HG03378 (cell line): ENCODE measurements around the gene PTPMT1.
"Not testable (repeated sequence)": the region's sequence is repeated elsewhere in the genome, so short reads cannot be mapped to it uniquely, and the experiment has no call there.

Experiments
- ATAC-seq: cut with Tn5 transposase; IDR thresholded peaks from one replicate; pipeline ENCODE4 v1.9.1; 2021; ENCODE audit warnings: mild to moderate bottlenecking, moderate library complexity; ENCODE audit not compliant: unreplicated experiment

PTPMT1 gene, protein sequence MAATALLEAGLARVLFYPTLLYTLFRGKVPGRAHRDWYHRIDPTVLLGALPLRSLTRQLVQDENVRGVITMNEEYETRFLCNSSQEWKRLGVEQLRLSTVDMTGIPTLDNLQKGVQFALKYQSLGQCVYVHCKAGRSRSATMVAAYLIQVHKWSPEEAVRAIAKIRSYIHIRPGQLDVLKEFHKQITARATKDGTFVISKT

DNA sequence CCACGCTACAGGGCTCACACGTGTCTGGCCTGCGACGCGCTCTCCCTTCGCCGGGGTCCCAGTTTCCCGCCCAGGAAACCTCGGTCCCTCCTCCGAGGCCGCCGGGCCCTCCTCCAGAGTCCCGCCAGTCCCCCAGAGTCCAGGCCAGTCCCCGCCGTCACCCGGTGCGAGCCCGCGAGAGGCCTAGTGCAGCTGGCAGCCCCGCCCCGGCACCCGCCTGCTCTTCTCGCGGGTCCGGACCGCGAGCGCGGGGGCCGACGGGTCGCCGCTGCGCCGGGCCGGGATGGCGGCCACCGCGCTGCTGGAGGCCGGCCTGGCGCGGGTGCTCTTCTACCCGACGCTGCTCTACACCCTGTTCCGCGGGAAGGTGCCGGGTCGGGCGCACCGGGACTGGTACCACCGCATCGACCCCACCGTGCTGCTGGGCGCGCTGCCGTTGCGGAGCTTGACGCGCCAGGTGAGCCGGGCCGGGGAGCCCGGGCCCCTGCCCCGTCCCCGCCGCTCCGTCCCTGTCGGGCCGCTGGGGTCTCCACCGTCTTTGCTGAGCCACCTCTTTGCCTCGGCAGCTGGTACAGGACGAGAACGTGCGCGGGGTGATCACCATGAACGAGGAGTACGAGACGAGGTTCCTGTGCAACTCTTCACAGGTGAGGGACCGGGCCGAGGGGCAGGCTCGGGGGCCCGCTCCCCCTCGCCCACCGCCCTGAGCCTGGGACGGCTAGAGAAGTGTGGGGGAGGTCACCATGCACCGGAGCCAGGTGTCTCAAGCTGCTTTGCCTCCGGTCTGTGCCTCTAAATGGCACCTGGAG is at the start of gene PTPMT1:
TSS of gene PTPMT1 (plus strand) at position 260 of the 809 bp plus-strand sequence. CDS start at position 284, 24 bp downstream.
- ATAC-seq = peak; percentile 59

DNA sequence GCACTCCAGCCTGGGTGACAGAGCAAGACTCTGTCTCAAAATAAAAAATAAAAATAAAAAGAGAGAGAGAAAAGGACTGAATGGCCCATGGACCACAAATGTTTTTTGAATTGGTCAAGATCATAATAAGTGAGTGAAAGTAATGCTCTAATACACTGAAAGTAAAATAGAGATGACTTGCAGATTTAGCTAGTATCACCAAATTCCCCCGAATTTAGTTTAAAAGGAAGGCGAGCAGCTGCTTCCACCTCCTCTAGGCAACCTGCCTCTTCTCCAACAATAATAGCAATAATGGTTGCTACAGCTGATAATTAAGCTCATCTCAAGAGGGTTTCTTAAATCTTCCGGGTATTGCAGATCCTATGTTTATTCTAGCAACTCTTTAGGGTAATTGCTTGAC is 49.2 kb upstream of the PTPMT1 start:
- ATAC-seq = no peak

DNA sequence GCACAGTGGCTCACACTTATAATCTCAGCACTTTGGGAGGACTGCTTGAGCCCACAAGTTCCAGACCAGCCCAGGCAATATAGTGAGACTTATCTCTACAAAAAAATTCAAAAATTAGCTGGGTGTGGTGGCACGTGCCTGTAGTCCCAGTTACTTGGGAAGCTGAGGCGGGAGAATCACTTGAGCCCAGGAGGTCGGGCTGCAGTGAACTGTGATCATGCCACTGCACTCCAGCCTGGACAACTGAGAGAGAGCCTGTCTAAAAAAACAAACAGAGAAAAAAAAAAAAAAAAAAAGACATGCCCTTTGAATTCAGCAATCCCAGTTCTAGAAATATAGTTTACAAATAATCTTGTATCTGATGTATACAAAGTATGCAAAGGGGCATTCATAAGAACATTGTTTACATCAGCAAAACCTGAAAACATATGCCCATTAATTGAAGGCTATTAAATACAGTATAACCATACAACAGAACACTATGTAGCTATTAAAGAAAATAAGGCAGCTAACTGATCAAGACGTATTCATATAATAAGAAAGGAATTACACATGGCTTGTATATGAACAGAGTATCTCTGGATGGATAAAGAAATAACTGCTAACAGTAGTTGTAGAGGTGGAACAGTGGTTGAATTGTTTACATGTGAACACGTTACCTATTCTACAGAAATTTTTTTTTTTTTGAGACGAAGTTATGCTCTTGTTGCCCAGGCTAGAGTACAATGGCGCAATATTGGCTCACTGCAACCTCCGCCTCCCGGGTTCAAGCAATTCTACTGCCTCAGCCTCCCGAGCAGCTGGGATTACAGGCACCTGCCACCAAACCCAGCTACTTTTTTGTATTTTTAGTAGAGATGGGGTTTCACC is 48.2 kb upstream of the PTPMT1 start:
- ATAC-seq = no peak

DNA sequence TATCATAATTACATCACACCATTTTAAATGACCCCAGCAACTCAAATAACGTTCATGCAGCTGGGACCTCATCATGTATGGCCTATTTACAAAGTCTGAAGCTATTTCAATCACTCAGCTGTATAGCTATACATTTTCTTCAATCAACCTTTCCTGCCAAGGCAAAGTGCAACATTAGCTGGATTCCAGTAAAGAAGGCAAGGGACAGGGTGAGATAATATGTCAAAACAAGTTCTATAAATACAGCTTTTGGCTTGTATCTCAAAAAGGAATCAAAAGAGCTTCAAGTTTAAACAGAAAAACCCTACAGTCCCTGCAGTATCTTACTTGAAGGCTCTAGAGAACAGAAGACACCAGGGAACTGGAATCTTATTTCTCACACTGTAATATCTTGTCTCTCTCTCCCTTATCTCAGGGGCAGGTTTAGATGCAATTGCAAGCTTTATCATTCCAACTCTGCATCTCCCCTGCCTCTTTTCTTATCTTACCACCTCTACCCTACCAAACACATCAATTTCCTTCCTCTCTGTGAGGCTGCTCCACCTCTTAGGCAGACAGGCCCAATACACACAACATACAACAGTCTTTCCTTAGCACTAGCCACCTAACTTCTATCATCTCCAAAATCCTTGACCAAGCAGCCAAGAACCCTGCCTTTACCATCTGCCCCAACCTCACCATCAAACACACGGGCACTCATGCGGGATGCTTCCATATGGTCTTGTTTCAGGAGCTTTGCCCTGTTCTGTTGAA is 47.0 kb upstream of the PTPMT1 start:
- ATAC-seq = no peak

DNA sequence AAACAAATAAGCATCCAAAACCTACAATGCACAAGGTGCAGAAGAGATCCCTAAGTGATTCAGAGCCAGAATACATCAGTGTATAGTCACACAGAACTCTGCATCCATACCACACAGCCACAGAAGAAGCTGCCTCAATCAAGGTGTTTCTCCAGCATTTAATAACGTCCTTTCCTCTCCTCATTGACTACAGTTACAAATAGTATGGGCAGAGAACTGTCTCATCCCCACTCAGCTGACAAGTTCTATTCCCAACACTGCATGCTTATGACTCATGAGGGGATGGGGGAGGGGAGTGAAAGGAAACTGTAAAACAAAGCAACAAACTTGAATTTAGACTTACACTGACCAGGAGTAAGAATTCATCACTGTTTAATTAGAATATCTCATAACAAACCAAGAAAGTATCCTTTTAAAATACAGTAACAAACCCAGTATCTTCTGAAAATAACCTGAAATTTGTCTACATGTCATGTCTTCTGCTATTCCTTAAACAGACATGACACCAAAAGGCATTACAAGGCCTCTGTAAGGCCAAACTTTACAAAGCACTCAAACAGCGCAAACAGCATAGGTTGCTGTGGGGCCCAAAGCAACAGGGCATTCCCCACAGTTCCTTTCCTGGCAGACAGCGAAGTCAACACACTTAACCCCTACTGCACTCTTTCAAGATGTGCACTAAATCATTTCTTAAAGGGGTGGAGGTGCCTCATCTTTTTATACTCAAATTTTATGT is 41.7 kb upstream of the PTPMT1 start:
- ATAC-seq = peak; percentile 49

DNA sequence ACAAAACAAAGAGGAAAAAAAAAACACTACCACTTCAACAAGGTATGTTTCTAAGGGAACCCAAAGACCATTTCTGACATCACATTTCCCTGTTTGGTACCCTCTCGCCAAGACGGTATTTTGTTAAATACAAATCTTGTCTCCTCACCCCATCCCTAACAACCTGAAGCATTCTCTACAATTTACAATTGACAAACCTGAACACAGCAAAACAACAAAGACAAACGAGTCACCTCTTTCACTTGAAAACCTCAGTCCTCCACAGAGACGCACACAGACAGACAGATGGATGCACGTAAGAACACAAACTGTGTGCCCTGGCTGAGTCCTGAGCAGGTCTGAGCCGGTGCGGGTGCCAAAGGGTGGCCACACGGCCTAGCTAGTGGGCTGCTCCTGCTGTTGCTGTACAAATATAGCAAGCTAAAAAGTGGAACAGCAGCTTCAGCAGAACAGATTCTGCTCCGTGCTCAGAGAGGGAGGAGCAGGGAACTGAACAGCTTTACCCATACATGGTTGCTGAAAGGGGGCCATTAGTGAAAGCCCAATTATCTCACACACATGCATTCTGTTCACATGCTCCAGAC is 41.0 kb upstream of the PTPMT1 start:
- ATAC-seq = no peak

DNA sequence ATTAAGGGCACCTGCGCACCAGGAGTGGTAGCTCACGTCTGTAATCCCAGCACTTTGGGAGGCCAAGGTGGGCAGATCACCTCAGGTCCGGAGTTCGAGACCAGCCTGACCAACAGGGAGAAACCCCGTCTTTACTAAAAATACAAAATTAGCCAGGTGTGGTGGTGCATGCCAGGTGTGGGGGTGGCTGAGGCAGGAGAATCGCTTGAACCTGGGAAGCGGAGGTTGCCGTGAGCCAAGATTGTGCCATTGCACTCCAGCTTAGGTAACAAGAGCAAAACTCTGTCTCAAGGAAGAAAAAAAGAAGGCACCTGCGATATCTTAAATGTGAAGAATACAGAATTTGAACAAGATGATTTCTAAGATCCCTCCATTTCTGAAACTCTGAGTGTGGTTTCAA is 39.4 kb upstream of the PTPMT1 start:
- ATAC-seq = not testable (repeated sequence)

DNA sequence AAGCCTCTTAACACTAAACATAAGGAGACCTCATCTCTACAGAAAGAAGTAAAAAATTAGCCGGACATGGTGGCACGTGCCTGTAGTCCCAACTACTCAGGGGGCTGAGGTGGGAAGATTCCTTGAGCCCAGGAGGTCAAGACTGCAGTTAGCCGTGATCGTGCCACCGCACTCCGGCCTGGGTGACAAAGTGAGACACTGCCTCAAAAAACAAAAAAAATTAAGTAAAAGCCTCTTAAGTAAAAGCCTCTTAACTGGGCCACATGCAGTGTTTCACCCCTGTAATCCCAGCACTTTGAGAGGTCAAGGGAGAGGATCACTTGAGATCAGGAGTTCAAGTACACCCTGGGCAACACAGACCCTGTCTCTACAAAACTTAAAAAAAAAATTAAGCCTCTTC is 38.2 kb upstream of the PTPMT1 start:
- no peak for ATAC-seq

DNA sequence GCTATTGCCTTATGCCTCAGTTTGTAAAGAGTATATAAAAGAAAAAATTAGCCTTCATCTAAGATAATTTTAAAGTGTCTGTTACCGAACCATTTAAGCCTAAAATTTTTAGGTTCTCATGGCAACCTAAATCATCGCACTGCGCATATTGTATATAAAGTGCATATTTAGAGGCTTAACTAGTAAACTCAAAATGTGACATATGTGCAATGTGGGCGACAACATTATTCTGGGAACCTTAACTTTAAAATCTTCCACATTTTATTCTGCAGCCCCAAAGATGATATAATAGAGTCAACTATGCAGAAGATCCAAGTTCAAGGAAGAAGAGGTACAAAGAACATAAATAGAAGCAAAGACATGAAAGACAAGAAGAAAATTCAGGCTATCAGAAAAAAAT is 35.4 kb upstream of the PTPMT1 start:
- no peak for ATAC-seq

DNA sequence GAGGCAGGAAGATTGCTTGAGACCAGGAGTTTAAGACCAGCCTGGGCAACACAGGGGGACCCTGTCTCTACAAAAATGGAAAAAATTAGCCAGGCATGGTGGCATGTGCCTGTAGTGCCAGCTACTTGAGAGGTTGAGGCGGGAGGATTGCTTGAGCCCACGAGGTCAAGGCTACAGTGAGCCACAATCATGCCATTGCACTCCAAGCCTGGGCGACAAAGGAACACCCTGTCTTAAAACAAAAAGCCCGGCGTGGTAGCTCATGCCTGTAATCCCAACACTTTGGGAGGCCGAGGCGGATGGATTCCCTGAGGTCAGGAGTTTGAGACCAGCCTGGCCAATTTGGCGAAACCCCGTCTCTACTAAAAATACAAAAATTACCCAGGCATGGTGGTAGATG is 34.7 kb upstream of the PTPMT1 start:
- ATAC-seq = not testable (repeated sequence)

DNA sequence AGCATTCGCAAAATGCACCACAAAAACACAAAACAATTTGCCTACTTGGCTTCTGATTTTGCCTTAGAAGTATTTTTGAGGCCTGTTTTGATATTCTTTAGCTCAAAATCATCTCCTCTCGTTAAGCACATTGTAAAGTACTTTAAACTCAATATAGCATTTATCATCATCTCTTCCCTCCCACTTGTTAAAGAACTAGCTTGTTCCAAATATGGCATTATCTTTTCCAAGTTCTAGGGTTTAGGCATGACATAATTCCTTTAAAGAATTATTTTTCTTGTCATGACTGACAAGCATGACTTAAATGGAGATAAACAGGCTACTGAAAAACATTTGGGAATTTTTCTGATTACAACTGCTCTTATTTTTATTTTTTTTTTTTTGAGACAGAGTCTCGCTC is 33.7 kb upstream of the PTPMT1 start:
- no peak for ATAC-seq

DNA sequence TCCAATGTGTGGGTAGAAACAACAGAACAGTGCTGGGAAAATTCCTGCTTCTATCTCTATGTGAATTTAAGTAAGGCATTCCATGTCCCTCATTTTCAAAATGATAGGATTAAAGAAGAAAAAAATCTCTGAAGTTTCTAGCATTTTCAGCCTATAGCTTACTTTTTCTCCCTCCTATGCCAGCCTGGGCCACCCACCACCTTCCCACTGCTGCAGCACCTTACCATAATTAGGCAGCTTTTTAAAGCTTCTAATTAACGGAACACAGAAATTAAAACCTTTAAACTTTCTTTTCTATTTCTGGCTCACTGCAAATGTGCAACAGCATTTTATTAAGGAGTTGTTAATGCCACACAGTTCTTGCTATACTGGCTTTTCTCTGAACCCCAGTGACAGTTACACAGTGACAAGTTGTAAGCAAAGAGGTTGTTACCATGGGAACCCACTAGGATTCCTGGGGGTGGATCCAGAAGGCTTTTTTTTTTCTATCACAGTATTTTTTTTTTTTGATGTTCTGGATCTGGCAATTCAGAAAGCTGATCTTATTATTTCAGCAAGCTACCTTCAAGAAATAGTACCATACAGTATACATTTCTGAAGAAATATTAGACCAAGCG is 32.7 kb upstream of the PTPMT1 start:
- no peak for ATAC-seq

DNA sequence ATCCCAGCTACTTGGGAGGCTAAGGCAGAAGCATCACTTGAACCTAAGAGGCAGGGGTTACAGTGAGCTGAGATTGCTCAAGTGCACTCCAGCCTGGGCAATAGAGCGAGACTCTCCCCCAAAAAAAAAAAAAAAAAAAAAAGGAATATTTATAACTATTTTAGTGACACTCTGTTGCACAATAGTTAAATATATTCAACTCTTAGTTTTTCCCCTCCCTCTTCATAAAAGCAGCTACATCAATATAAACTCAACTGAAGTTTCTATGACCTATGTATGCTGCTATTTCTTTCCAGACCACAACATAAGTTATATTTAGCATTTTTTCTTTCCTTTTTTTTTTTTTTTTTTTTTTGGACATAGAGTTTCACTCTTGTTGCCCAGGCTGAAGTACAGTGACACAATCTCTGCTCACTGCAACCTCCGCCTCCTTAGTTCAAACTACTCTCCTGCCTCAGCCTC is 31.7 kb upstream of the PTPMT1 start:
- no peak for ATAC-seq

DNA sequence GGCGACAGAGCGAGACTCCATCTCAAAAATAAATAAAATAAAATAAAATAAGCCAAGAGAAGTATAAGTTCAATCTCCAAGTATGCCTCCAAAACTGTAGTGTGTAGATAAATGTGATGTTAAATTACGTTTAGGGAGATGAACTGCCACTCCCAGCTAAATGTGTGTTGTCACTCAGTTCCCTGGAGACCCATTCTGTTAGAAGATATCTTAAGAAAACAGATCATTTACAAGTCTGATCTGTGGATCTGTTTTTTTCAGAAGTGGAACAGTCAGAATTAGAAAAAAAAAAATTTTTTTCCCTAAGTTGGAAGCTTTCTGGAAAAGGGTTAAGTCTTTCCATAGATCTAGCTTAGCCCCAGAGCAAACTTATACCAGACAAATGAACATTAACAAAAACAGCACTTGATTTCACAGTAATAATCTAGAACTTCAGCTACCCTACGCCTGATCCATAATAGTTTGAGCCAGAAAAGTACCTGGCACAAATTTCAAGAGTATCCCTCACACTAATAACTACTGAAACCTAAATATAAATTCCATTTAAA is 30.6 kb upstream of the PTPMT1 start:
- ATAC-seq = no peak

DNA sequence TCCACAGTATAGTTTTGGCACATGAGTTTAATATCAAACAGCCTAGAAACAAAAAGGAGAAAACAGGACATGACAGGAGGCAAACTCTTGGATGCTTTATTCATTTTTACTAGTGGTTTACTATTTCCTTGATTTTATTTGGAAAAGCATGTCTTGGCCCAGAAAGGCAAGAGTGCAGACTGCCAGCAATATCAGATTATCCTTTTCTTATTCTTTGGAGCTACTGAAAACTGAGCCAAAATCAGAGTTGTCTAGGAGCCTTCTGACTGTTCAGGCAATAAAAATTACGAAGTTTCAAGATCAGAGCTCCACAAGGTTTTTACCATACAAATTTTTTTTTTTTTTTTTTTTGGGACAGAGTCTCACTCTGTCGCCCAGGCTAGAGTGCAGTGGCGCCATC is 28.5 kb upstream of the PTPMT1 start:
- ATAC-seq = no peak

DNA sequence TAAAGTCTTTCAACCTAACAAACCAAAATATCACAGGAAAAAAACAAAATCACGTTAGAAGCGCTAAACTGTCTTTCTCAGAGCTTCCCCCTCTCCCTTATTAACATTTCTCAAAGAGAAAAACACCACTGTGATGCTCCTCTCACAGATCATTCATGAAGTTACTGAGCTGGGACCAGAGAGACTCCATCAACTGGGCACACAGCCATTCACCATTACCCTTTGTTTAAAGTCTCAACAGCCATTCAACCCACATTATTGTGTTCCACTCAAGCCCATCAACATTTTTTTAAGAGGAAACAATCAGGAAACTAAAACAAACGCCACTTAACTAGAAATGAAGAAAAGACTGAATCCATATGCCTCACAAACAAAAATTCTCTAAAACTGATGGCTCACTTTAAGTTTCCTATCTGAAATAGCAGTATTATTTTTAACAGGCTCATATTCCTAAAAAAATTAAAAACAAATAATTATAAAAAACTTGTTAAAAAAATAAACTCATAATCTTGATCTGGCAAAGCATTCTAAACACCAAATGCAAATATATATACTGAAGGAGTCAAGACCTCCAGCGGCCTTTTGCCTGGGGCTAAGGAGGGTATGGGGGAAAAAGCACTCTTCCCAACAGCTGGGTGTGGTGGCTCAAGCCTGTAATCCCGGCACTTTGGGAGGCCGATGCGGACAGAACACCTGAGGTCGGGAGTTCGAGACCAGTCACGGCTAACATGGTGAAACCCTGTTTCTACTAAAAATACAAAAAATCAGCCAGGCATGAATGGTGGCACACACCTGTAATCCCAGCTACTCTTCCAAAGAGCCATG is 26.4 kb upstream of the PTPMT1 start:
- no peak for ATAC-seq

DNA sequence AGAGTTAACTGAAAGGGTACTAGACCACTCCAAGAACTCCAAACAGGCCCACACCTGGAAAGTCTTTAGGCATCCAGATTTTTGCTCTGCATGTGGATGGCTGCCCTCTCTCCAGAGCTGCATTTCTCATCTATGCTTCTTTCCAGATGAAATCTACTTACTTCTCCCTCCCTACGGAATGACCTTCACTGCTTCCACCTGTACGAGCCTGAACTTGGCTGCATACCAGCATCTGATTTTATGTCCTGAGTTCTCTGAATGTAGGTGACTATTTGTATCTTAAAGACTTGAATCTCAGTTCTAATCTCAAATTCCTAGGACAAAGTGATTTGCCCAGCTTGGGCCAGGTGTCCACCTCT is 25.7 kb upstream of the PTPMT1 start:
- ATAC-seq = no peak

DNA sequence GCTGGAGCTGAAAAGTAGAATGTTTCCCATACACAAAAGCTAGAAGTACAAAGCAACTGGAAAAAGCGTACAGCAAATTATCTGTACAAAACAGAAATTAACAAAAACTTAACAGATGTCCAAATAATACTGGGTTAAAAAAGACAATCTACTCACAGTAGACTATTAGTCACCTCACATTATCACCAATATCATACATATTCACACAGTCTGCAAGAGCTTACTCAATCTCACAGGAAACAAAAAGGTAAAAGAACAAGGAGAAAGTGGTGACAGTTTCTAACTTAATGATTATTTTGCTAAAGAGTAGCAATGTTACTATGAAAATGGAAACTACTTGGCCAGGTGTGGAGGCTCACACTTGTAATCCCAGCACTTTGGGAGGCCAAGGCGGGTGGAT is 24.3 kb upstream of the PTPMT1 start:
- ATAC-seq = no peak
